Activated gamma-delta T cell treated with anti-CD3 and anti-CD28 coated beads, Interleukin-2, amount 50 U/mL, for 16 hours (primary cell): ENCODE results near the gene RUFY4.

Experiments used
- DNase-seq: peaks from one replicate; pipeline ENCODE4 v3.0.0-alpha.2; 2020; ENCODE audit warnings: low read depth

Gene RUFY4

DNA sequence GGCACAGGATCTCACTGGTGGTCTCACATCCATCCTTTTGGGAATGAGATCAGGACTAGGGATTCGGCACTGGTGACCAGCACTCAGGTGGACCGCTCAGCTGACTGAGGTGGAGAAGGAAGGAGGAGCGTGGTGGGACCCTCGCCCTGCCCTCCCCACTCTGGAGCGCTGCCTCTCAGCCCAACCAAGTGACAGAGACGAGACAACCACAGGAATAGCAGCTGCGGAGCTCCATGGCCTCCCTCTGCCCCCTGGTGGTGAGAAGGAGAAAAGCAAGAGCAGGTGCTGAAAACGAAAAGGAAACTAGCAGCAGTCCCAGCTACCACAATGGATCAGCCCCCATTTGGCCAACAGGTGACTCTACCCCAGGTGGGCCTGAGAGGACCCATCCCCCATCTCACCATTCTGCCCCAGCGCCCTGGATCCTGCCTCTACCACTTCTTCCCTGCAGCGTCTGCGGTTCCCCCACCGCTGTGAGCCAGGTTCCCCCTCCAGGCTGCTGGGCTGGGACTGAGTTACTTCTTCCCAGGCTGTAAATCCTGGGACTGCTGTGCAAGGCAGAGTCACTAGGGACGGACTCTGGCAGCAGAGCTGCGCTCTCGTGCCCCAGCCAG is at the start of gene RUFY4:
TSS of gene RUFY4 (plus strand) at position 533 of the 614 bp plus-strand sequence. CDS start 1,353 bp downstream, outside the sequence.
- DNase-seq, result peak; percentile 27

GRCh38 chr2:218019411-218020060 is 49.5 kb upstream of the RUFY4 start:
- no peak for DNase-seq

DNA sequence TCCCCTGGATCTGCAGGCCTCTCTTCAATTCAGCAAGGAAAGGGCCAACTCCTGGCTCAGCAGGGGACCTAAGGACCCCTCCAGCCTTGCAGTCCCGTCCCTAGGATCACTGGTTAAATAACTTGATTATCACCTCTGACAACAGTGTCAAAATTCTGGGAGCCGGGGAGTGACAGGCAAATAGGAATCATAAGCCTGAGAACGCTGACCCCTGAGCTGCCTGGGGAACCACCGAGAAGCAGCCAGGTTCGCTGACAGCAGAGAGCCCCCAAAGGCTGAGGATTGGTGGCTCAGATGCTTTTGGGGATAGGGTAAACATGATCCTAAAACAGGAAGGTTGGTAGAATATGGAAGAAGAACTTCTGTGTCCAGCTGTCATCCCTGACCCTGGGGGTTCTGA is 48.8 kb upstream of the RUFY4 start:
- no peak for DNase-seq

DNA sequence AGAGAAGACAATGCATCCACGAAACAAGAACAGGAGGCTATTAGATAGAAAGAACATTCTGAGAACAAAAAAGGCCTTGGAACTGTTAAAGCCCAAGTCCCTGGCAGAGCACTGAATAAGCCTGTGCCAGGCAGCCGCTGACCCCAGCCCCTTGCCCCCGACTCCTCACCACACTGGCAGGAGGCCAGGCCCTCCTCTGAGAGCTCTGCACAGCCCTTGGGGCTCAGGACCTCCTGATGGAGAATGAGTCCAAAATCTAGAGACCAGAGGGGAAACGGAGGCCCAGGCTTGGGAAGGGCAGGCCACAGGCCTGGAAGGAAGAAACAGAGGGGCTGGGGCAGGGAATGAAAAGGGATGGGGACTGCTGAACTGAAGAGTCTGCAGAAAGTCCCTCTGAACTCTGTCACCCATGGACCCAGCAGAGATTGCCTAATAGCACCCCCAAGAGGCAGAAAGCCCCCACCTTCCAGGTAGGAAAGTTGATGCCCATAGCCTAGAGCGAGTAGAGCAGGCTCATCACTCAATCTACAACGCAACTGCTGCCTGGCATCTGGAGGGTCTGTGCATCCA is 48.0 kb upstream of the RUFY4 start:
- DNase-seq, result no peak

GRCh38 chr2:218021536-218022071 is 47.4 kb upstream of the RUFY4 start:
- no peak for DNase-seq

DNA sequence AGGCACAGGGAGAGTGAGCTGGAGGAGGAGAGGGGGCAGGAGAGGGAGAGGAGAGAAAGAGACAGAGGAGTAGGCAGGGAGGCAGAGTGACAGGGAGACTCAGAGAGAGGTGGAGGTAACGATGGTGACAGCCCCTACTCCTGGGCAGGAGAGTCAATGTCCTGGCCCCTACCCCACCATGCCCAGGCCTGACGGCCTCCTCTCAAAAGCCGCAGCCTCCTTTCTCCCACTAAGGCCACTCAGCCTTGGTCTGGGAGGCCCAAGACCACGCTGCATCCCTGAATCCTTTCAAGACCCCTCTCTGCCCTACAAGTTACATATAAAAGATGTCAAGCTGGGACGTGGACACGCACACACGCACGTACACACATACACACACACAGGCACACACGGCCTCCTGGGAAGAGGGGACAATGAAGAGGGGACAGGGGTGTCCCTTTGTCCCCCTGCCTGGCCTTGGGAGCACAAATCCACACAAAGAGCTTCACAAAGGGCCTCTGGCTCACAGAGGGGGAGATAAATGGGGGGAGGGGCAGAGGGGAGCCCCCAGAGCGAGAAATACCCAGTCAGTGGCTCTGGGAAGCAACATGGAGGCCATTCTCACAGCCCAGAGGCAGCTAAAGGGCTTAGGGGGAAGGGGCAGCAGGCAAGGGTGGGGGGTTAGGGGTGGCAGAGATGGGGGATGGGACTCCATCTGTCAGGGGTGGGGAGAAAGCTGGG is 46.8 kb upstream of the RUFY4 start:
- no peak for DNase-seq

DNA sequence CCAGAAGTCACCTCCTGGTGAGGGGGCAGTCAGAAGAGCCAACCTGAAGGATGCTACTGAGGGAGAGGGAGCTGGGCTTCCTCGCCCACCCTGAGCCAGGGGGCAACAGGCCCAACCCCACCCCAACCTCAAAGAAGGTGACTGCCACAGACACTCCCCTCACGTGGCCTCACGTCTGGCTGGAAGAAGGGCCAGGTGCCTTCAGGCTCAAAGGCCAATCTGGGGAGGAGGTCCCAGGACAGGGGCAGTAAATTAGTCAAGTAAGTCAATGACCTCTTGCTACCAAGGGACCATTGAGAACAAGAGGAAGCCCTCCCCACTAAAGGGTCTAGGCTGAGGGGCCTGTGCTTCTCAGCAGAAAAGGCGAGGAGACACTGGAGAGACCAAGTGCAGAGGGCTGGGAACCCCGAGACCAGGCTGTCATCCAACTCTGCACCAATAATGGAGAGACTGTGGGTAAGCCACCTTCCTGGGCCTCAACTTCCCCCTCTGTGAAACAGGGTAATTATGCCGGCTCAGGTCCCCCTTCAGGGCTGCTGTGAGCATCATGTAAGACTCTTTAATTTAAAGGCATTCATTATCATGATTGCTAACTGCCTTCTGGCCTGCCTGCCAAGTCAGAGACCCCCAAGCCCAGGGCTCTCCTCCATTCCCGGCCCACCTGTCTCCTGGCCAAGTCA is 46.1 kb upstream of the RUFY4 start:
- DNase-seq, result no peak

- no peak for DNase-seq
These were observed 45.4 kb upstream of the RUFY4 start for GRCh38 chr2:218023636-218024035.

DNA sequence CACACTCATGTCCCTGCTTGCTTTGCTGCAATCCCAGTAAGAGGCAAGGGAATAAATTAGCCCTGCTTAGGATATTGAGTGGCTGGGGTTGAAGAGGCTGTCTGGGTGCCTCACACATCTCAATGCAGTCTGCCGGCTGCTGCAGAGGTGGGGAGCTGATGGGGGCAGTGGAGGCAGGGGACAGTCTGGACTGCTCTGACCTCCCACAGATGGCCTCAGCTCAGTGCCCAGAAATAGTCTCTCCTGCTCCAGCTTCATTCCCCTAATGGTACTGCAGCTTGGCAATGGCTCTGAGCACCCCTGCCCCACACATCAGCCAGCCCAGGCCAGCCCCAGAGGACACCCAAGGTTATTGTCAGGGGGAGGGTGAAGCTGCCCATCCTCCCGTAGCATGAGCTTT is 44.7 kb upstream of the RUFY4 start:
- DNase-seq, result no peak

DNA sequence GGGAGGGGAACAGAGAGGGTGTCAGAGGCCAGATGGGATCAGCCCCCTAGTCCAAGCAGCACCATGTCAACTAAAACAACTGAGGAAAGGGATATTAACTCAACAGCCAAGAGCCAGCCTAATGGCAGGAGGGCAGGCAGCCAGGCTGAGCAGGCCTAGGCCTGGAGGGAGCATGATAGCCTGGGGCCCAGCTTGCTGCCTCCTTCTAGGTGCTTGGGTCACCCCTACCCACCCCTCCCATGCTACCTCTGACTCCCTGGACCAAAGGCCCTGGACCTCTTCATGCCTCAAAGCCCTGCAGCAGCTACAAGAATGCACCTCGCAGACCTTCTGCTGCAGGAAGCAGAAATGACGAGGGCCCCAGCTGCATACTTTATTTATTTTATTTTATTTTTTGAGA is 44.2 kb upstream of the RUFY4 start:
- DNase-seq, result no peak

- DNase-seq, result no peak
These were observed 42.8 kb upstream of the RUFY4 start for GRCh38 chr2:218026244-218026643.

DNA sequence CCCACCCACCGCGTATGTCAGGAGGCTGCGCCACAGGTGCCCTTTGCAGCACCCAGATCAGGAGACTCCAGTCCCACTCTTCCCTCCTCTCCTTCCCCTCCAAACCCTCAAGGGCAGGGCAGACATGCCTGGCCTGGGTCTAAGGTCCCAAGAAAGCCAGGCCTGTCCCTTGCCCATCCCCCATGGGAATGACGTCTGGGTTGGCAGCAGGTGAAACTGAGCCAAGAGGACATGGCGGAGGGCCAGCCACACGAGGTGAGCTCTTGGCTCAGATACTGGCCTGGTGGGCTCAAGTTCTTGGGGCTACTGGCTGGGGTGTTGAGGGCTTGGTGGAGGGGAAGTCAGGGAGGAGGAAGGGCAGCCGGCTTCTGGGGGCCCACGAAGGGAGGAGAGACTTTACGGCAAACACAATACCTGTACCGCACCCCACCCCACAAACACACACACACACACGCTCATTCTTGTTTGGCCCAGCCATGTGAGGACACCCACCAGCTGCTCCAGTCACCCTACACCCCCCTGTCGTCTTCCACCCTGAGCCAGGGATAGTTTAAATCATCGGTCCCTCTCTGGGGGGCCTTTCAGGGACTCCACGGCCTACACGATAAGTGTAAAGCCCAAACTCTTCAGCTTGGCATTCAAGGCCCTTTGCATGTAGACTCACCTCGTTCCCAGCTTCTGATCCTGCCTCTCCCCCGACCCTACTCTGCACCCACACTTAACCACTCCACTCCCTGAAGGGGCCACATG is 42.2 kb upstream of the RUFY4 start:
- no peak for DNase-seq

DNA sequence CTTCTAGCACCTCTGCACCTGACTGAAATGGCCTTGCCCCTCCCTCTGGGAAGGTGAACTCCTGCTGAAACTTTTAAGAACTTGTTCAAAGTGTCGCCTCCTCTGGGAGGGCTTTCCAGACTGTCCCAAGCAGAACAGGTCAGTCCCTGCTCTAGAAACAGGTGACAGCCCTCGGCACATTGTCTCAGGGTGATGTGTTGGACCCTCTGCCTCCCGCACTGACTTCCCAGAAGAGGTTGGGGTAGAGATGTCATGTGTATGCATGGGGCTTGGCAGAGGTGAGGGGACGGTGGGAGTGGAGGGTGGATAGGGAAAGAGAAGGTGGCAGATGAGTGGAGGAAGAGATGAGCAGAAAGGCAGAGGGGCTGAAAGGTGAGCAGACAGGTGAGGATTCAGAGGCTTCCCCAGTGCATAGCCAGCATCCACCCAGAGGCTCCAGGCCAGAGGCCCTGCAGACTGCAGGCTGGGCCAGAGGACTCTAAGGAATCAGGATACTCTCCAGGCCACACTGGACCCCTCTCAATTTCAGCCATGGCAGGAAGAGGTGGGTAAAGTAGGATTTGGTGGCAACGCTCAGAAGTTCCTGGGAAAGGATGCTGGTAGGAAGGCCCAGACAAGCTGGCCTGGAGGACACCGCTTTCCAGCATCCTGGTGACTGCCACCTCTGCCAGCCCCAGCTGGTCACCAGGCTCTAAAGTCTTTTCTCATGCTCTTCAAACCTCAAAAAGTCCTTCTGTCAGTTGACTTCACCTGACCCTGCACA is 41.4 kb upstream of the RUFY4 start:
- DNase-seq, result no peak

- DNase-seq, result no peak
These were observed 40.9 kb upstream of the RUFY4 start for GRCh38 chr2:218028189-218028495.

DNA sequence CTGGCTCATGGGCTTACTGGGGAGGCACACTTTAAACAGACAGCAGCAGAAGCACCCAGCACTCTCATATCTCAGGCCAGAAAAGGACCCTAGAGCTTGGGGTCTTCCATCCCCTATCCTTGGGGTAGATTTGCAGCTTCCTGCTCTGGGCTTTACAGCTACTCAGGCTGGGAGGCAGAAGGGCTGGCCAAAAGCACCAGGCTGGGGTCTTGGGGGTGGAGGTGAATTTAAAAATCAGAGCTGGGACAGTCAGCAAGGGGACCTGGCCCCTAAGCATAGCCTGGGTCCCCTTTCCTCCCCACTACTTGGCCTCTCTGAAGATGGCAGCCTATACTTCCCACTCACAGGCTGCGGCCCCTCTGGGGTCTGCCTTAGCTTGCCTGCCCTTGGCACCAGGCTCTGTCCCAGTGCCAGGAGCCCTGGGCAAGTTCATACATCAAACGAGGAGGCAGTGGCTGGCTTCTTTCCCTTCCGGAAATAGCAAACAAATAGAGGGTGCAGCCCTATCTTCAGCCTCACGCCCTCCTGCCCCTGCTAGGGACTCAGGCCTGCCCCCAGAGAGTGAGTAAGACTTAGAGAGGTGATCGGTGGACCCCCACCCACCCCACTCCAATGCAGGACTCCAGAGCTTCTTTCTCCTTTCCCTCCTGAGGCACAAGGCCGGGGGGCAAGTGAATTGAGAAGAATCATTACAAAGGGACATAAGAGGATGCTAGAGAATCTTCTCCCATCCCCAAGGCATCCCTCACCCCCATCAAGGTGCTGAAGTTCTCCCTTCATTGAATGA is 40.3 kb upstream of the RUFY4 start:
- no peak for DNase-seq

- DNase-seq, result no peak
These were observed 39.4 kb upstream of the RUFY4 start for GRCh38 chr2:218029366-218030360.

DNA sequence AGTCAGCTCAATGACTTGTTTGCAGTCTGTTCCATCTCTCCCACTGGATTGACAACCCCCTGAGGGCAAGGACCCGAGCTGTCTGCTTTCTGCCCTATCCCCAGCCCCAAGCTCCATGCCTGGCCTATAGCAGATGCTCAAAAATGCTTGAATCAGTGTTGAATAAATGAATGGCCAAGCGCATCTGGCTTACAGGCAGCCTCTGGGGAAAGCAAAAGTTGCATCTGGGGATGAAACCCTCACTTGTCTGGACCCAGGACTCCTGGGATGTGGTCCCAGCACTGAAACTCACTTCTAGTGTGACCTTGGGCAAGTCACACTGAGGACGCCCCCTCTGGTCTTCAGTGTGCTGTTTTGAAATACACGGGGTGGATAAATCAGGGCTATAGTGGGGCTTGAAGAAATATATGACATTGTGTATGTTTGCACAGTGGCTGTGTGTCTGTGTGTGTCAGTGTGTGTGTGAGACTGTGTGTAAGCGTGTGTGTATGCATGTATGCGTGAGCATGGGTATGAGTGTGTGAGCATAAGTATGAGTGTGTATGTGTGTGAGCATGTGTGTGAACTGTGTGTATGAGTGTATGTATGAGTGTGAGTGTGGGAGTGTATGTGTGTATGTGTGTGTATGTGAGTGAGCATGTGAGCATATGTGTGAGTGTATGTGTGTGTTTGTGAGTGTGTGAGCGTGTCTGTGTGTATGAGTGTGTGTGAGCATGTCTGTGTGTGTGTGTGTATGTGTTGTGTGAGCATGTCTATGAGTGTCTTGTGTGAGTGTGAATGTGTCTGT is 38.5 kb upstream of the RUFY4 start:
- DNase-seq, result no peak

GRCh38 chr2:218031261-218031660 is 37.8 kb upstream of the RUFY4 start:
- DNase-seq, result no peak
